ENCODE results near the gene C1QTNF1. TPM values are rescaled to one million over a fixed set of nuclear protein-coding genes. Genes with fewer than 3 reads are reported as not detected.

Gene C1QTNF1
- total RNA-seq, 6 donors from 2014 or later: 9.3 to 30.4 (median 14.1) TPM

GRCh38 chr17:78990349-78991016 is 33.5 kb upstream of the C1QTNF1 start:
- ATAC-seq (ENCODE audit: low FRiP score in 2 of 2) (no peak), DNase-seq (peak in 1 of 2 donors; percentile 85)
- Histone ChIP-seq H3K4me3 (no peak overlapping the region), H3K27ac (no peak overlapping the region), H3K9me3 (no peaks in the 10 kb centered on the region), H3K4me1 (peaks cover 18 to 36% (median 30%) of the 10 kb centered on the region in 4 donors), H3K36me3 (peaks cover 10 to 57% (median 39%) of the 10 kb centered on the region in 4 donors), H3K27me3 (no peaks in the 10 kb centered on the region)
- WGBS, 2 donors: 93 to 97% methylated on average over 29 of the region's 29 CpGs
- TF ChIP-seq POLR2AphosphoS5 (IDR thresholded peaks at IDR 0.05) (no peak), EP300 (IDR thresholded peaks at IDR 0.05) (no peak), CTCF (IDR thresholded peaks at IDR 0.05) (no peak), POLR2A (IDR thresholded peaks at IDR 0.05) (no peak)

GRCh38 chr17:78991017-78991738 is 32.8 kb upstream of the C1QTNF1 start:
- H3K27me3 ChIP-seq: no peaks in the 10 kb centered on the region
- no peak for TF ChIP-seq POLR2A (IDR thresholded peaks at IDR 0.05)
- TF ChIP-seq CTCF (IDR thresholded peaks at IDR 0.05): no peak
- no peak for TF ChIP-seq POLR2AphosphoS5 (IDR thresholded peaks at IDR 0.05)
- no peak for TF ChIP-seq EP300 (IDR thresholded peaks at IDR 0.05)
- H3K4me3 ChIP-seq: no peak overlapping the region
- H3K36me3 ChIP-seq: peaks cover 10 to 64% (median 42%) of the 10 kb centered on the region in 4 donors
- DNase-seq (peak in 1 of 2 donors; percentile 17), ATAC-seq (ENCODE audit: low FRiP score in 2 of 2) (no peak)
- peaks cover 12 to 38% (median 28%) of the 10 kb centered on the region in 4 donors for H3K4me1 ChIP-seq
- H3K27ac ChIP-seq: no peak overlapping the region
- WGBS, 2 donors: 96% methylated on average over 32 to 33 of the region's 33 CpGs
- H3K9me3 ChIP-seq: no peaks in the 10 kb centered on the region

- Histone ChIP-seq H3K36me3 (peaks cover 11 to 72% (median 50%) of the 10 kb centered on the region in 4 donors), H3K27ac (no peak overlapping the region), H3K27me3 (no peaks in the 10 kb centered on the region), H3K4me3 (no peak overlapping the region), H3K9me3 (no peaks in the 10 kb centered on the region), H3K4me1 (peaks cover 13 to 38% (median 28%) of the 10 kb centered on the region in 4 donors)
- no peak for TF ChIP-seq POLR2AphosphoS5 (IDR thresholded peaks at IDR 0.05)
- no peak for TF ChIP-seq POLR2A (IDR thresholded peaks at IDR 0.05)
- no peak for TF ChIP-seq CTCF (IDR thresholded peaks at IDR 0.05)
- no peak for TF ChIP-seq EP300 (IDR thresholded peaks at IDR 0.05)
- ATAC-seq (ENCODE audit: low FRiP score in 2 of 2): no peak
- 93 to 95% methylated on average over 21 to 22 of the region's 22 CpGs for WGBS, 2 donors
- DNase-seq: no peak
Measured at GRCh38 chr17:78991906-78992532, 31.9 kb upstream of the C1QTNF1 start.

GRCh38 chr17:78992542-78993212 is 31.3 kb upstream of the C1QTNF1 start:
- TF ChIP-seq CTCF (IDR thresholded peaks at IDR 0.05) (no peak), EP300 (IDR thresholded peaks at IDR 0.05) (no peak), POLR2AphosphoS5 (IDR thresholded peaks at IDR 0.05) (no peak), POLR2A (IDR thresholded peaks at IDR 0.05) (no peak)
- 79 to 81% methylated on average over 12 of the region's 12 CpGs for WGBS, 2 donors
- Histone ChIP-seq H3K4me3 (no peak overlapping the region), H3K9me3 (no peaks in the 10 kb centered on the region), H3K36me3 (peaks cover 17 to 79% (median 56%) of the 10 kb centered on the region in 4 donors), H3K4me1 (peaks cover 9 to 33% (median 22%) of the 10 kb centered on the region in 4 donors), H3K27ac (no peak overlapping the region), H3K27me3 (no peaks in the 10 kb centered on the region)
- DNase-seq (no peak), ATAC-seq (ENCODE audit: low FRiP score in 2 of 2) (no peak)
